GM21529 (cell line): ENCODE data around the gene DNAJC1.

Experiments used
- ATAC-seq: cut with Tn5 transposase; IDR thresholded peaks from one replicate; pipeline ENCODE4 v1.9.1; 2021; ENCODE audit not compliant: unreplicated experiment

DNAJC1 gene

DNA sequence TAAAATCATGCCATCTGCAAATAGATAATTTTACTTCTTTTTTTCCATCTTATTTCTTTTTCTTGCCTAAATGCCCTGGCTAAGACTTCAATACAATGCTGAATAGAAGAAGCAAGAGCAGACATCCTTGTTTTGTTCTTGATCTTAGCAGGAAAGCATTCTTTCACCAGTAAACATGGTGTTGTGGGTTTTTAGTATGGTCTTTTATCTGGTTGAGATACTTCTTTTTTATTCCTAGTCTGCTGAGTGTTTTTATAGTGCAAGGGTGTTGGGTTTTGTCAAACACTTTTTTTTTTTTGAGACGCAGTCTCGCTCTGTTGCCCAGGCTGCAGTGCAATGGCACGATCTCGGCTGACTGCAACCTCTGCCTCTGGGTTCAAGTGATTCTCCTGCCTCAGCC is 232.3 kb downstream of the DNAJC1 start:
- ATAC-seq = no peak

DNA sequence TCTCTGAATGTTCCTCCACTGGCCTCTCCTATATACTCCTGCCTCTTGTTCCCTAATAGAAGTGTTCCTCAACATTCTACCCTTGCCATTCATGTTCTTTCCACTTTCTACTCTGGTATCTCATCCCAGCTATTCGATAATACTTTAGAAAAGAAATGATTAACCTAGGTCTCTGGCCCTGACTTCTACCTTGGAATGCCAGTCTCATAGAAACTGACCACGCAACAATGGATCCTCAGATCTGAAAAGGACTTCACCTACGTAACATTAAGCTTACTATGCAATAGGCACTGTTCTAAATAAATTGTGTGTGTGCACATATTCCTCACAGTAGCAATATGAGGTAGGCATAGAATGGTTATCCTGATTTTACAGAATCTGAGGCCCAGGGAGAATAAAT is 234.5 kb downstream of the DNAJC1 start:
- ATAC-seq = no peak

GRCh38 chr10:21764466-21765189 is 238.9 kb downstream of the DNAJC1 start:
- ATAC-seq = no peak

DNA sequence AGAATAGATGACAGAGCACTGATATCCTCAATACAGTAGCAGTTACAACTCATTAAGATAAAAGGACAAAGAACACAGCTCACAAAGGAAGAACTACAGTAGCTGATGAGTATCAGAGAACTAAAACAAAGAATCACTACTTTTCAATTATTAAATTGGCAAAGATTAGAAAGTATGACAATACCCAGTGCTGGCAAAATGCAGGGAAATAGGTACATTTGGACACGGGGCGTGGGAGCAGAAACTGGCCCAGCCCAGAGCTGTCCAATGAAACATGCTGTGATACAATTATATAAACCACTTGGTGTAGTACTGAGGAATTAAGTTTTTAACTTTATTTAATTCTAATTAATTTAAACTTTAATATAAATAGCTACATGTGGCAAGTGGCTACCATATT is 243.2 kb downstream of the DNAJC1 start:
- no peak for ATAC-seq

DNA sequence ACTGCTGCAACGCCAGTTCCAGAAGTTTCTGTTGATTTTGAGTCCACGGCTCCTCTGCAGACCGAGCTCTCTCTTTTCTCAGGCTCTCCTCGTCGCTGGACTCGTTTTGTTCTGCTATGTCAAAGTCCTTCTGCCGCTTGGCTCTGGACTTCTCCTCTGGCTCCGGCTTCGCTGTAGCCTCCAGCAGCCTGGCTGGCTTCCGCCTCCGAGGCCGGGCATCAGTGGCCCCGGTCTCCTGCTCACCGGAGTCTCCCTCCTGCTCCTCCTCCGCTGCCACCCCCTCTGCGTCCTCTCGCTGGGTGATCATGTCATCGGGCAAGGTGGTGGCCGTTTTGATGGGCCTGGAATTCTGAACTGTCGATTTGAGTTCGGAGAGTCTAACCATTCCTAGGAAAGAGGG is 244.3 kb downstream of the DNAJC1 start:
- ATAC-seq = no peak

- no peak for ATAC-seq
These were observed 244.8 kb downstream of the DNAJC1 start for GRCh38 chr10:21758696-21759095.

DNA sequence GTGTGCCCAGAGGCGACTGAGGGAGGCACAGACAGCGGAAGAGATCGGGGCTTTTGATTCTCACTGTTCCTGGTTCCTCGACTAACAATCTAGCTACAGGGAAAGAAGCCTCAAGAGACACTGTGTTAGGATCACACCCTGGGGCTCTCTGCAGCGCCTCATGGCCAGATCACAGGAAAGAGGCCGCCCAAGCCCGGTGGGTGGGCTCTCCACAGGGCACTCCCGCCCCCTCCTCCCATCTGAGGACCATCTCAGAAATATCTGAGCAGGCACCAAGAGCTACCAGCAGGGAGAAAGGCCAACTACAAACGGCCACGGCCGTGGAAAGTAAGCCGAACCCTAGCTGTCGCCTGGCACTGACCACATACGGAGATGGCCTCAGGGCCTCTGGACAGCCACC is 245.3 kb downstream of the DNAJC1 start:
- ATAC-seq = no peak

- no peak for ATAC-seq
These were observed 246.2 kb downstream of the DNAJC1 start for GRCh38 chr10:21757185-21757901.

DNA sequence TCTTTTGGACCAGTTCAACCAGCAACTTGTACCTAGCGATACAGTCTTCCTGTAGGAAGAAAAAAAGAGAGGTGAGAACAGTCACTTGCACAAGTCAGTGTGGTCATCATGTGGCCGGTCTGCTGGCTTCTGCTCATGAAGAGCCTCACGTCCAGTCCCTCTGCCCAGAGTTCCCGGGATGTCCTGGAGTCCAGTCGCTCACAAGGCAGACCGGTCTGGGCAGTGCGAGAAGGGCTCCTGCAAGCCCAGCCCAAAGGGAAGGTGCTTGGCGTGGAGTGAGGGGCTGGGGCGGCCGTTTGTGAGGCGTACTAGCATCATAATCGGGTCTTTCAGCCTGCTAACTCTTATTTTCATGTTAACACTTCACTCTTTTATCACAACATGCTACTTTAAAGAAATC is 246.8 kb downstream of the DNAJC1 start:
- ATAC-seq = no peak

GRCh38 chr10:21754410-21755011 is 249.0 kb downstream of the DNAJC1 start:
- ATAC-seq = no peak

DNA sequence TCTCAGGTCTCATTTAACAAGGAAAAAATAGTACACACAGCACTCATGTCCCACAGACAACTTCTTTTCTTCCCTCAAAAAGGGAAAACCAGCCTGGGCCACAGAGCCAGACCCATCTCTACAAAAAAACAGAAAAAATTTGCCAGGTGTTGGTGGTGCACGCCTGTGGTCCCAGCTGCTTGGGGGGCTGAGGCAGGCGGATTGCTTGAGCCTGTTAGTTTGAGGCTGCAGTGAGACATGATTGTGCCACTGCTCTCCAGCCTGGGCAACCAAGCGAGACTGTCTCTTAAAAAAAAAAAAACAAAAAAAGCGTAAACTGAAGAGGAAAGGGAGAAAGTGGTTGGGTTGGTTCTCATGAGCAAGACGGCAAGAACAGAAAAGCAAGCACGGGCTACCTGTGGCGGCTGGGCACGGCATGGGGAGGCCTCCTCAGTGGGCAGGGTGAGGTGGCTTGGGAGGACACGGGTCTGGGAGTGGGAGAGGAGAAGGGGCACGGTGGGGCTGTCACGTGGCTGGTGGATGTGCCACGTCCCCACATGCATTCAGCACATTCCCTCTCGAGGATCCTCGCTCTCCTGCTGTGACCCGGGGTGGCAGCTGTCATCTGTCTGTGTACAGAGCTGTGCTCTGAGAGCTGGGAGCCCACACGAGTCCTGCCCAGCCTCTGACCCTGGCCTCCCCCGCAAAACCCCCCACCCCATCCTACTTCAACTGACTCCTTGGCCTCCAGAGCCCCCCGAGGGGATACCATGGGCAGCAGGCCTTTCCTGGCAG is 249.8 kb downstream of the DNAJC1 start:
- no peak for ATAC-seq

- ATAC-seq = no peak
These were observed 251.9 kb downstream of the DNAJC1 start for GRCh38 chr10:21751341-21752310.

DNA sequence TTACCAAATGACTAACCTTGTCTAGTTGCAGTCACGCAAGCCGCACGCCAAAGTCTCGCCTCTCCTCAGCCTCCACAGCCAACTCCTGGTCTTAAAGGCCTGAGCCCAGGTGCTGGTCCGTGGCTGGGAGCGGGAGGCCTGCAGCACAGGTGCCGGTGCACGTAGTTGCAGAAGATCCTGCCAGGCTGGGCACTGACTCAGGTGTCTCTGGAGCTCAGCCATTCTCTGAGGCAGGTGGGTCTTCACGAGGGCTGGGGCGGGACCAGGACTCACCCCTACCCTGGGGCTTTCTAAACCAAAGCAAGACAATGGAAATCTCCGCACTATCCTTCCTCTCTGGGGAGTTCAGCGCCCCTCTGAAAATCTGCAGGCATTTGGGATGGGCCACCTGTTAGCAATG is 253.1 kb downstream of the DNAJC1 start:
- ATAC-seq = no peak

DNA sequence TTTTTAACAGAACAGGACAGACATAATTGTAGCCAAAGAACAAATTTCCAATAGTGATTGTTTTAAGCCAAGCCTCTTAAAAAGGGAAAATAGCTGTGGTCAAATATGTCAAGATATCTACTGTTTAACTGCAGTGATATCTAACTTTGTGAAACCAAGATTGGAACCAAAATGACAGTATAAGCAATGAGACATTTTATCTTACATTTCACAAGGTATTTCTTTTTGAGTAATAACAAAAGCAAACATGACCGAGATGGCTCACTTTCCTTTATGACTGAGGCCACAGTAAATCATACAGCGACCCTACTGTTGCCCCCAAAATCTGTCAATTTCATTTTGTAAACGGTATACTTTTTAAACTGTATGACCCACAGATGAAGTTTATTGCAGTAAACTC is 253.7 kb downstream of the DNAJC1 start:
- no peak for ATAC-seq

GRCh38 chr10:21747809-21748208 is 255.7 kb downstream of the DNAJC1 start:
- no peak for ATAC-seq

- no peak for ATAC-seq
These were observed 257.4 kb downstream of the DNAJC1 start for GRCh38 chr10:21746118-21746517.

DNA sequence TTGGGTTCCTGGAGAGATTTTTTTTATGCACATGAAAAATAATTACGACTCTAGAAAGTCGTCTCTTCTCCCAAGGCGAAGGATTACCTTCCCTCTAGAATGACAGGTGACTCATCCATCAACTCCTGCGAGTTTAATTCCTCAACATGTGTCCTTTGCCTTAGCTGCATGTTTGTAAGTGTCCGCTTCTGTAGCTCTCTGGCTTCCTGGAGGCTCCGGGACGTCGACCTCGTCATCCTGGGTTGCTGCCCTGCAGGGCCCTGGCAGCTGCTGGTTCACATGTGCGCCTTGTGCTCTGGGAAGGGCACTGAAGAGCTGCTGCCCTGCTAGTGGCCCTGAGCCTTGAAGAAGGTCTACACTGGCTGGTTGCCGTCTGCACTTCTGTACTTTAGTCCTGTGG is 259.3 kb downstream of the DNAJC1 start:
- ATAC-seq = no peak

GRCh38 chr10:21742740-21743412 is 260.7 kb downstream of the DNAJC1 start:
- no peak for ATAC-seq

- no peak for ATAC-seq
These were observed 262.5 kb downstream of the DNAJC1 start for GRCh38 chr10:21740989-21741388.

DNA sequence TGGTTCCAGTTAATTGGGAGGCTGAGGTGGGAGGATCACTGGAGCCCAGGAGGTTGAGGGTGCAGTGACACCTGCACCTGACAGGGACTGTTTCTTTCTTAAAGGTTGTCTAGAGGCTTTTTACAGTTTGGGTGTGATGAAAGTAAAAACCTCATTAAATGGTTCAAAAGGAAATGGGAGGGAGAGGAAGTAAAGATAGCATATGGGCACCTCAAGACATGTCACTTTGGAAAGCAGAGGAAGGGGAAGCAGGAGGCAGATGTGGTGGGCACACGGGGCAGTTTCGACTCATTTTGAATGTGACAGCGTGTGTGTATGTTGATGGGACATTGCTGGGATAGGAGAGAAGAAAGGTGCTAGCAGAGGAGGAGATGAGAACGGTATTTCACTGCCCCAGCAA is 266.4 kb downstream of the DNAJC1 start:
- no peak for ATAC-seq
